Activated CD8-positive, alpha-beta memory T cell treated with anti-CD3 and anti-CD28 coated beads for 4 hours (primary cell): ENCODE measurements around the gene PRKCQ.
A peak's percentile ranks its signal among the peaks of the same experiment; 100 is the strongest.

Experiments
- DNase-seq, 2 donors: peaks; one replicate each; pipeline ENCODE4 v3.0.0-alpha.2; 2020; ENCODE audit warnings: low read depth in 2 of 2

PRKCQ gene

DNA sequence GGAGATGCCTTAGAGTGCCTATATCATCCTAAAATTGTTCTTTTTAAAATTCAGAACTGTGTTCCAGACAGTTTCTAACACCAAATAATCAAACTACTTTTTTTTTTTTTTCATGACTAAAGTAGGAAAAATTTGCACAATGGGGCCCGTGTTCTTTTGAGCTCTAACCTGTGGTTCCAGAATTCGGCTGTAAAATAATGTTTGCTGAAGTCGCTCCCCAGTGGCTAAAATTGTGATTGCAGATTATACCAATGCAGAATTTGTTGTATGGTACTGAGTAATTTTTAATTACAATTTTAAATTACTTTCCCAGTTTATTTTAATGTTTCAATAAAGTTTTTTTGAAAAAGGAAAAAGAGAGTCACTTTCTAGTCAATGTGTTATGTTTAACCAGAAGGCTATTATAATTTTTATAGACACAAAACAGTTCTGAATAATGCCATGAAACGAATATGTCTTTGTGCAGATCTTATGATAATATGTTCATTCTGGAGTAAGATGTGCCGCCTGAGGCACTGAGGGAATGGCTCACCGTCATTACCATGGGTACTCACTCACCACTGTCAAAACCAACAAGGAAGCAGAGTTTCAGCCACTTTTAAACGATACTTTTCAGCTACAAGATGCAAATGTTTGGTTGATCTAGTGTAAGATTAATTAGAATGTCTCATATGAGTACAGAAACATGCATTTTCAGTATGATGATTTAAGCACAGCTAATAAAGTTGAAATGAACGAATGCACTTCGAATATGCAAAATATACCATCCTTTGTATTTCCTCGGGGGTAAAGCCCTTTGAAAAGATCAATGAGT lies 173.6 kb downstream of the PRKCQ start:
- no peak for DNase-seq

GRCh38 chr10:6405713-6406112 lies 174.4 kb downstream of the PRKCQ start:
- no peak for DNase-seq

DNA sequence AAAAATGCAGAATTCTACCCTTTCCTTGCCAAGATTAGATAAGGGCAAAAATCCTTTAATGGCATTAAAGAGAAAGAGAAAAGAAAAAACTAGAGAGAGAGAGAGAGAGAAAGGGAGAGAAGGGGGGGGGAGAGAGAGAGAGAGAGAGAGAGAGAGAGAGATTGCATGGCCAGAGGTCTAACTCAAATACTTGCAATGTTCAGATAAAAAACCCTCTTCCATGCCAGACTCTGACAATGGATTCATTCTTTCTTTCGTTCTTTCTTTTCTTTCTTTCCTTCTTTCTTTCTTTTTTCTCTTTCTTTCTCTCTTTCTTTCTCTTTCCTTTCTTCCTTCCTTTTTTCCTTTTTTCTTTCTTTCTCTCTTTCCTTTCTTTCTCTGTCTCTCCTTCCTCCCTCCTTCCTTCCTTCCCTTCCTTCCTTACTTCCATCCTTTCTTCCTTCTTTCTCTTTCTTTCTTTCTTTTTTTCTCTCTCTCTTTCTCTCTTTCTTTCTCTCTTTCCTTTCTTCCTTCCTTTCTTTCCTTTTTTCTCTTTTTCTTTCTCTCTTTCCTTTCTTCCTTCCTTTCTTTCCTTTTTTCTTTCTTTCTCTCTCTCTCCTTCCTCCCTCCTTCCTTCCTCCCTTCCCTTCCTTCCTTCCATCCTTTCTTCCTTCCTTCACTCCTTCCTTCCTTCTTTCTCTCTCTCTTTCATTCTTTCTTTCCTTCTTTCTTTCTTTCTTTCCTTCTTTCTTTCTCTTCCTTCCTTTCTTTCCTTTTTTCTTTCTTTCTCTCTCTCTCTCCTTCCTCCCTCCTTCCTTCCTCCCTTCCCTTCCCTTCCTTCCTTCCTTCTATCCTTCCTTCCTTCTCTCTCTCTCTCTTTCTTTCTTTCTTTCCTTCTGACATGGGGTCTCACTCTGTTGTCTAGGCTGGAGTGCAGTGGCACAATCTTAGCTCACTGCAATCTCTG lies 175.7 kb downstream of the PRKCQ start:
- DNase-seq: no peak

DNA sequence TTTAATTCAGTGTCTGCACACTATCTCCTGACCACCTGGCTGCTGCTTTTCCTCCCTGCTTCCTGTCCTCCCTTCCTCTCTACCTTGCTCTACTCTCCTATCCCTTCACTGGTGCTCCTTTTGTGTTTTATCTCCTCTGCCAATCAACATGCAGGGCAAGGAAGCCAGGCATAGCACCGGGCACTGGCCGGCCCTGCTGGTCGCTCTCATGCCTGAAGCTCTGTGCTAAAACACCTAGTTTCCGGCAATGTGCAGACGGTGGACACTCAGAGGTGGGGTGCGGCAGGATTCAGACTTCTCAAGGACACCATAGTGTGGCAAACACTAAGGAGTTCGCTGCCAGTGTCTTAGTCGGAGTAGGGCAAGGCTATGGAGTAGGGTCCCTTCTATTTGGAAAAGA lies 177.1 kb downstream of the PRKCQ start:
- no peak for DNase-seq

DNA sequence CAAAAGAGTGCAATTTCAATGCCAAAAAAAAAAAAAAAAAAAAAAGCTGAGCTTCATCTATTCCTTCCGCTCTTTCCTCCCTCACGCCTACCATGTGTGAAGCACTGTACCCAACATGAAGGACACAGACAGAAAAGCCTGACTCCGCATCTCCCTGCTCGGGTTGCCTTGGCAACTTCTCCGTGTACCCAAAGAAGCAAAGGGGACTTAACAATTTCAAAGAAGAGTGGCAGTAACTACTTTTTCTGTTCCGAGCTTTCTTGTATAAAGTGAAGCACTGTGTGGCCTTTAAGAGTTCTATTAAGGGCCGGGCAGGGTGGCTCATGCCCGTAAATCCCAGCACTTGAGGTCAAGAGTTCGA lies 177.7 kb downstream of the PRKCQ start:
- DNase-seq: no peak

- peak in 1 of 2 donors; percentile 23 for DNase-seq
Observed at GRCh38 chr10:6401558-6402348, 178.3 kb downstream of the PRKCQ start.

- no peak for DNase-seq
Observed at GRCh38 chr10:6400821-6401465, 179.1 kb downstream of the PRKCQ start.

GRCh38 chr10:6400331-6400730 lies 179.7 kb downstream of the PRKCQ start:
- no peak for DNase-seq

DNA sequence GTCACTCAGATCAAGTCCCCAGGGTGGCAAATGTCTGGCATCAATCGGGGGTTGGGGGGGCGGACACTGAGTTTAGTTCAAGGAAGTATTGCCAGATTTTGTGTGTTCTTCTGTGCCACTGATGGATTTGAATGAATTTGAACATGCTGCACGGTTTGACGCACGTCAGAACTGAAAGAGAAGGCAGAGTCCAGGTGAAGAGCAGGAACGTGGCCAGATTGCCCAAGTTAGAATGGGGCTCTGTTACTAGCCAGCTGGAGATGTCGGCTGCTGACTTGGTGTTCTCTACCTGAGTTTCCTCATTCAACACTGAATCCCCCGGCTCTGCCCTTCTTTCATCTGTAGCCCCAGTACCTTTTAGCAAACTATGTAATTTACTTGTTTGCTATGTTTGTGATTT lies 180.2 kb downstream of the PRKCQ start:
- DNase-seq: no peak

DNA sequence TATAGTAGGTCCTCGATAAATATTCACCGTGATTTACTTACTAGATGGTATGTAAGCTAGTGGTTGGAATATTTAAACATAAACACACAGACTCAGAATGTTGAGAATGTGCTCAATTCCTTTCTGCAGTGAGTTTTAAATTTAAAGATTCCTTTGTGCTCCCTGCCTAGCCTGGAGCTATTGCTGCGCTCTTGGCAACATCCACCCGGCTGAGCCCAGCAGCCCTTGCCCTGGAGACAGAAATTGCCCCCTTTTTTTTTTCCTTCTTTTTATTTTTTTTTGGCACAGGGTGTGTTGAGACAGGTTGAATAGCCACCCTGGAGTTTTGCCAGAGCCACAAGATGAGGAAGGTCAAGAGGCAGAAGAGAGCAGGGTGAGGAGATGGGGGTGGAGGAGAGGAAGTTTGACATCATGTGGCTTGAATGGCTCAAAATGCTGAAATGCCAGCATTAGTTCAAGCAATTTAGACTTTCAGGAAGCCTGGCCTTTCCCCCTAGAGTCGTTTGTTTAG lies 180.8 kb downstream of the PRKCQ start:
- DNase-seq: no peak

GRCh38 chr10:6398399-6398798 lies 181.7 kb downstream of the PRKCQ start:
- DNase-seq: no peak

DNA sequence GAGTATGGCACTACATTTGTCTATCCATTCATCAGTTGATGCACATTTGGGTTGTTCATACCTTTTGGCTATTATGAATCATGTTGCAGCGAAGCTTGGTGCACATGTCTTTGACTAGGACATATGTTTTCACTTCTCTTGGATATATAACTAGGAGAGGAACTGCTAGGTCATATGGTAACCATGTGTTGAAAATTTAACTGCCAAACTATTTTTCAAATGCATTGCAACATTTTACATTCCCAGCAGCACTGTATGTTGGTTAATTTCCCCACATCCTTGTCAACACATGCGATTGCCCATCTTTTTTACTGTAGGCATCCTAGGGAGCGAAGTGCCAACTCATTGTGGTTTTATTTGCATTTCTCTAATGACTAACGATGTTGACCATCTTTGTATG lies 183.4 kb downstream of the PRKCQ start:
- no peak for DNase-seq

- DNase-seq: no peak
Observed at GRCh38 chr10:6396226-6396625, 183.8 kb downstream of the PRKCQ start.

- no peak for DNase-seq
Observed at GRCh38 chr10:6395606-6396005, 184.5 kb downstream of the PRKCQ start.

- no peak for DNase-seq
Observed at GRCh38 chr10:6394084-6394483, 186.0 kb downstream of the PRKCQ start.

DNA sequence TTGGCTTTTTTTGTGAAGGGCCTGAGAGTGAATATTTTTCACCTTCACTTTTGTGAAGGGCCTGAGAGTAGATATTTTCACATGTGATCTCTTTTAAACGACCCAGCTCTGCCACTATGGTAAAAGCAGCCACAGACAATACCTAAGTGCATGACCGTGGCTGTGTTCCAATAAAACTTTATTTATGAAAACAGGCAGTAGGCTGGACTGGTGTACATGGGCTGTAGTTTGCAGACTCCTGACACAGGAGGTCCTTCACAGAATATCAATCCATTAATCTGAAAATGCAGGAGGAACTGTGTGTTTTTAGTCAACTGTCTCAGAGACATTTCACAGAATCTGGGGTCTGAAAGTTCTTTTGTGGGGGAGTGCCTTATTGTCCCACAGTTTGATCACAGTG lies 186.9 kb downstream of the PRKCQ start:
- DNase-seq: no peak

DNA sequence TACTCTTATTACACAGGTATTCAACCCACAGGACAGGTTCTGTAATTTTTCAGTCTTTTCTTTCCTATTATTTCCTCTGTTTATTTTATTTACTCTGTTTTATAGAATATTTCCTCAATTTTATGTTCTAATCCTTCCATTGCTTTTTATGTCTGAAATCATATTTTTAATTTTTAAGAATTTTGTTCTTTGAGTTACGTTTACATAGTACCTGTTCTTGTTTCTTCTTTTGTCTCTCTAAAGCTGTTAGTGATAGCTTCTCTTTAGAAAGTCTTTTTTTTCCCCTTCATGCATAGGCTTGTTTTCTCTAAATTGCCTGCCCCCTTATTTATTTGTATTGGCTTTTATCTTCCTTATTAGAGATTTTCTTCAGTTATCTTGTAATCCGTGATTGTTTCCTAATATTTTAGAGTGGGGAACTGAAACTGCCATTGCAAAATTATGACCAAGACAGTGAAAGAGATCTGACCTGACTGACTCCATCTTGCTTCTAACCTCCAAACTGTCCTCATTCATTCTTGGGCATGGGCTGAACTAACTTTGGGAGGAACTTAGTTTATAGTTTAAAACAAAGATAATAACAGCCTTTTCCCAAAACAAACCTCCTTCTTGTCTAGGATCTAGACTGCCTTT lies 189.7 kb downstream of the PRKCQ start:
- DNase-seq: no peak

DNA sequence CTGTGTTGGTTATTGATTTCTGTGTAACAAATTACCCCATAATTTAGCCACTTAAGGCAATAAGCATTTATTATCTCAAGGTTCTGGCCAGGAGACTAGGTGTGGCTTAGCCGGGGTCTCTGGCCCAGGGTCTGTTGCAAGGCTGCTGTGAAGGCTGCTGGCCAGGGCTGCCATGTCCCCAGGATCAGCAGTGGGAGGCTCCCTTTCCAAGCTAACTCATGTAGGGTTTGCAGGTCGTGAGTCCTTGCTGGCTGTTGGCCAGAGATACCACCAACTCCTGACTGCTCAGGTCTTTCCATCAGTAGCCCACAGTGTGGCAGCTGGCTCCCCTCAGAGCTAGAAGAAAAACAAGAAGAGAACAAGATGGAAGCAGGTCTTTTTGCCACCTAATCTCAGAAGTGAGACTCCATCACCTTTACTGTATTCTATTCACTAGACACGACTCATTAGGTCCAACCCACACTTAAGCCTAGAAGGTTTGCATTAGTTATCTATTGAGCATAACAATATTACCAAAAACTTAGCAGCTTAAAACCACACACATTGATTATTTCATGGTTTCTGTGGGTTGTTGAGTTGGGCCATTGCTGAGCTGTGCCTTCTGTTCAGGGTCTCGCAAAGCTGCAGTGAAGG lies 191.7 kb downstream of the PRKCQ start:
- no peak for DNase-seq

- DNase-seq: no peak
Observed at GRCh38 chr10:6386960-6387359, 193.1 kb downstream of the PRKCQ start.

DNA sequence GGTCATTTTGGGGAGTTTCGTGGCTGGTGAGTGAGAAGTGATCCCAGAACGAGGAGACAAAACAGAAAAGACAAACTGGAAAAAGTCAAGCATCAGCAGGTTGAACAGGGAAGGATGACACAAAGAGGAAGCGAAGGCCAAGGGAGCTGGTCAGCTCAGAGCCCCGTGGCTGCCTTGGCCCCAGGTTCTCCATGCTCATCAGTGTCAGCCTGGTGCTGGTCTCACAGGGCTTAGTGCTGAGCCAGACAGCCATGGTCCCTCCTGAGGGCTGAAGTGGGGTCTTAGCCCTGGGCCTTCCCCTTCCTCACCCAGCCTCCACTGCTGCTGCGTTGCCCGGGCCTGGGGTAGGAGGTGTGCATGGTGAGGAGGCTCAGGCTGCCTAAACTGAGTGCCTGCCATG lies 193.7 kb downstream of the PRKCQ start:
- no peak for DNase-seq
